Keratinocyte (primary cell): ENCODE measurements around the gene TTC3. TPM values are rescaled to one million over a fixed set of nuclear protein-coding genes. Genes with fewer than 3 reads are reported as not detected.

Experiments
- DNase-seq: peaks from one replicate; pipeline ENCODE4 v3.0.0-alpha.2; 2011; ENCODE audit warnings: low read depth, missing footprints, low spot score
- FAIRE-seq: peaks from 2 replicates; lab custom pipeline; 2011; peaks lifted over from hg19 to GRCh38; lab: Jason Lieb, UNC
- H2AFZ ChIP-seq: 2 replicates; pipeline ENCODE4 v1.6.0; 2012; ENCODE audit warnings: low read length, control low read depth, inconsistent platforms; ENCODE audit not compliant: control insufficient read depth
- H3K27ac ChIP-seq: 2 replicates; pipeline ENCODE4 v1.5.1; 2011; ENCODE audit warnings: low read length; ENCODE audit not compliant: control insufficient read depth, insufficient read depth
- H3K27me3 ChIP-seq: 3 replicates; pipeline ENCODE4 v1.6.0; 2011; ENCODE audit warnings: low read length; ENCODE audit not compliant: control insufficient read depth, insufficient read depth; ENCODE audit errors: extremely low read depth
- H3K36me3 ChIP-seq, 2 experiments: 2 replicates in 1 of 2; 3 replicates in 1 of 2; pipeline ENCODE4 v1.5.1; 2011; ENCODE audit warnings: low read length in 2 of 2, mild to moderate bottlenecking in 1 of 2; ENCODE audit not compliant: control insufficient read depth in 2 of 2, insufficient read depth in 2 of 2; ENCODE audit errors: extremely low read depth in 1 of 2
- H3K4me1 ChIP-seq: 3 replicates; pipeline ENCODE4 v1.5.1; 2011; ENCODE audit warnings: low read length; ENCODE audit not compliant: control insufficient read depth, insufficient read depth; ENCODE audit errors: extremely low read depth
- H3K4me2 ChIP-seq: 3 replicates; pipeline ENCODE4 v1.6.0; 2011; ENCODE audit warnings: low read depth, low read length; ENCODE audit not compliant: control insufficient read depth, insufficient read depth; ENCODE audit errors: extremely low read depth
- H3K4me3 ChIP-seq, 3 experiments: fragments of 200-600 bp in 1 of 3; sonication (generic) in 1 of 3; 2 replicates in 2 of 3; 3 replicates in 1 of 3; pipeline ENCODE4 v1.5.1; 2011 to 2016; ENCODE audit warnings: low read length in 3 of 3, mild to moderate bottlenecking in 3 of 3, control low read depth in 2 of 3, inconsistent platforms in 1 of 3, low read depth in 1 of 3, mixed read lengths in 1 of 3, mixed run types in 1 of 3, moderate library complexity in 1 of 3; ENCODE audit not compliant: control insufficient read depth in 2 of 3, insufficient read depth in 2 of 3; ENCODE audit errors: extremely low read depth in 1 of 3
- H3K79me2 ChIP-seq: 2 replicates; pipeline ENCODE4 v1.6.0; 2012; ENCODE audit warnings: low read length; ENCODE audit not compliant: control insufficient read depth, insufficient read depth
- H3K9ac ChIP-seq: 3 replicates; pipeline ENCODE4 v1.6.0; 2011; ENCODE audit warnings: low read length; ENCODE audit not compliant: control insufficient read depth, insufficient read depth; ENCODE audit errors: extremely low read depth
- H3K9me1 ChIP-seq: 3 replicates; pipeline ENCODE4 v1.6.0; 2011; ENCODE audit warnings: low read length; ENCODE audit not compliant: control insufficient read depth, insufficient read depth; ENCODE audit errors: extremely low read depth
- H3K9me3 ChIP-seq: 2 replicates; pipeline ENCODE4 v1.5.1; 2012; ENCODE audit warnings: low read depth, low read length; ENCODE audit not compliant: control insufficient read depth
- H4K20me1 ChIP-seq: 3 replicates; pipeline ENCODE4 v1.6.0; 2011; ENCODE audit warnings: low read length; ENCODE audit not compliant: control insufficient read depth, insufficient read depth; ENCODE audit errors: extremely low read depth
- CTCF ChIP-seq, 3 experiments: IDR thresholded peaks in 1 of 3; conservative IDR thresholded peaks in 1 of 3; optimal IDR thresholded peaks in 1 of 3; 2 replicates in 2 of 3; 3 replicates in 1 of 3; pipeline versions ENCODE3 to v1.5.1; 2011; ENCODE audit warnings: low read length in 3 of 3, mild to moderate bottlenecking in 3 of 3, moderate library complexity in 2 of 3, control low read depth in 1 of 3, inconsistent platforms in 1 of 3; ENCODE audit not compliant: insufficient read depth in 2 of 3; ENCODE audit errors: extremely low read depth in 1 of 3
- EZH2 ChIP-seq: IDR thresholded peaks from one replicate; pipeline ENCODE4 v1.6.1; 2012; ENCODE audit warnings: inconsistent platforms, mild to moderate bottlenecking, low read length, moderate library complexity
- dilution Hi-C: fragments of 300-500 bp; cut with MboI; formaldehyde crosslinking; loops from one replicate; pipeline ENCODE4 v1.7.0; 2020; ENCODE audit warnings: low sequenced_read_pairs; ENCODE audit not compliant: extremely low pct_ligation_motif_present
- polyA plus RNA-seq, 5 experiments: library from polyadenylated mRNA; depleted of rRNA in 3 of 5; stranded (reverse) in 3 of 5; stranded (forward) in 1 of 5; unstranded in 1 of 5; fragments of >200 nt; gene quantifications; 1 replicate in 1 of 5; 2 replicates in 3 of 5; 3 replicates in 1 of 5; pipeline versions ENCODE4 v1.2.1 to v1.2.3, GENCODE V29; 2011 to 2012; ENCODE audit warnings: missing spikeins in 2 of 5, low read depth in 1 of 5, low replicate concordance in 1 of 5

Gene TTC3
- polyA plus RNA-seq, 1 donor (not counting 4 experiments of a cell fraction or from before 2014, with no cell fraction given) = 38.5 TPM

- Histone ChIP-seq H3K9me3 (no peaks in the 10 kb centered on the region), H3K79me2 (no peaks in the 10 kb centered on the region), H4K20me1 (no peaks in the 10 kb centered on the region), H2AFZ (no peak overlapping the region), H3K9me1 (no peaks in the 10 kb centered on the region), H3K27ac (no peak overlapping the region), H3K4me3 (no peak overlapping the region), H3K9ac (no peak overlapping the region), H3K4me1 (peaks cover 7% of the 10 kb centered on the region), H3K36me3 (no peaks in the 10 kb centered on the region), H3K27me3 (no peaks in the 10 kb centered on the region), H3K4me2 (no peak overlapping the region)
- TF ChIP-seq CTCF (optimal IDR thresholded peaks at IDR 0.05 in 1 of 3, IDR thresholded peaks at IDR 0.05 in 1 of 3, conservative IDR thresholded peaks at IDR 0.05 in 1 of 3; ENCODE audit: extremely low read depth in 1 of 3, insufficient read depth in 2 of 3, low read length in 3 of 3) (no peak), EZH2 (no peak)
- DNase-seq (no peak), FAIRE-seq (no peak)
- dilution Hi-C loops = no loop called here
Measured at GRCh38 chr21:37208741-37209225, 135.7 kb downstream of the TTC3 start.

- H3K27me3 ChIP-seq = no peaks in the 10 kb centered on the region
- no peaks in the 10 kb centered on the region for H4K20me1 ChIP-seq
- H2AFZ ChIP-seq = no peak overlapping the region
- FAIRE-seq = no peak
- no peak for TF ChIP-seq CTCF (optimal IDR thresholded peaks at IDR 0.05 in 1 of 3, IDR thresholded peaks at IDR 0.05 in 1 of 3, conservative IDR thresholded peaks at IDR 0.05 in 1 of 3; ENCODE audit: extremely low read depth in 1 of 3, insufficient read depth in 2 of 3, low read length in 3 of 3)
- TF ChIP-seq EZH2 = no peak
- no peak overlapping the region for H3K4me2 ChIP-seq
- no peaks in the 10 kb centered on the region for H3K79me2 ChIP-seq
- H3K9me1 ChIP-seq = no peaks in the 10 kb centered on the region
- H3K4me3 ChIP-seq = no peak overlapping the region
- no peaks in the 10 kb centered on the region for H3K9me3 ChIP-seq
- peaks cover 7% of the 10 kb centered on the region for H3K4me1 ChIP-seq
- dilution Hi-C loops = no loop called here
- DNase-seq = no peak
- no peaks in the 10 kb centered on the region for H3K36me3 ChIP-seq
- no peak overlapping the region for H3K27ac ChIP-seq
- H3K9ac ChIP-seq = no peak overlapping the region
Measured at GRCh38 chr21:37210130-37210529, 137.1 kb downstream of the TTC3 start.
